HepG2 (cell line): ENCODE data around the gene MYL12B. TPM values are rescaled to one million over a fixed set of nuclear protein-coding genes. Genes with fewer than 3 reads are reported as not detected.
A peak's percentile ranks its signal among the peaks of the same experiment; 100 is the strongest.

ENCODE experiments used
- ARNTL ChIP-seq: sonication (generic); formaldehyde crosslinking; IDR thresholded peaks from 2 replicates; pipeline ENCODE4 v1.4.0; 2020; ENCODE audit warnings: mild to moderate bottlenecking, missing genetic modification reagents
- BORCS8-MEF2B ChIP-seq: sonication (generic); formaldehyde crosslinking; IDR thresholded peaks from 2 replicates; pipeline ENCODE4 v1.8.0; 2022; ENCODE audit warnings: mild to moderate bottlenecking, missing genetic modification reagents
- CENPX ChIP-seq: sonication (generic); formaldehyde crosslinking; IDR thresholded peaks from 2 replicates; pipeline ENCODE4 v1.9.0; 2021; ENCODE audit warnings: mild to moderate bottlenecking, missing genetic modification reagents, moderate library complexity
- GATA4 ChIP-seq: sonication (generic); IDR thresholded peaks from 2 replicates; pipeline ENCODE4 v1.6.1; 2016; ENCODE audit warnings: antibody characterized with exemption, low read depth, borderline replicate concordance
- ISX ChIP-seq: sonication (generic); formaldehyde crosslinking; conservative IDR thresholded peaks from 2 replicates; pipeline ENCODE4 v1.5.0; 2020; ENCODE audit warnings: missing genetic modification reagents
- JUN ChIP-seq: sonication (generic); formaldehyde crosslinking; IDR thresholded peaks from 2 replicates; pipeline ENCODE4 v1.4.0; 2020; ENCODE audit warnings: mild to moderate bottlenecking, missing genetic modification reagents
- MEIS1 ChIP-seq: sonication (generic); formaldehyde crosslinking; IDR thresholded peaks from 2 replicates; pipeline ENCODE4 v1.9.0; 2021; ENCODE audit warnings: mild to moderate bottlenecking, missing genetic modification reagents, moderate library complexity, borderline replicate concordance
- NFE2L1 ChIP-seq: sonication (generic); formaldehyde crosslinking; IDR thresholded peaks from 2 replicates; pipeline ENCODE4 v1.4.0; 2020; ENCODE audit warnings: missing genetic modification reagents, mild to moderate bottlenecking, borderline replicate concordance
- NFIB ChIP-seq: sonication (generic); formaldehyde crosslinking; IDR thresholded peaks from 2 replicates; pipeline ENCODE4 v1.9.0; 2021; ENCODE audit warnings: missing genetic modification reagents, mild to moderate bottlenecking, borderline replicate concordance
- ZFP62 ChIP-seq: sonication (generic); formaldehyde crosslinking; IDR thresholded peaks from 2 replicates; pipeline ENCODE4 v1.4.0; 2020; ENCODE audit warnings: missing genetic modification reagents
- ZNF431 ChIP-seq: sonication (generic); formaldehyde crosslinking; IDR thresholded peaks from 2 replicates; pipeline ENCODE4 v1.9.0; 2022; ENCODE audit warnings: missing genetic modification reagents, low read depth, mild to moderate bottlenecking, borderline replicate concordance
- ZNF468 ChIP-seq: sonication (generic); formaldehyde crosslinking; IDR thresholded peaks from 2 replicates; pipeline ENCODE4 v1.8.0; 2022; ENCODE audit warnings: mild to moderate bottlenecking, moderate library complexity, missing genetic modification reagents
- ZNF615 ChIP-seq: sonication (generic); formaldehyde crosslinking; IDR thresholded peaks from 2 replicates; pipeline ENCODE4 v1.5.0; 2020; ENCODE audit warnings: mild to moderate bottlenecking, missing genetic modification reagents, borderline replicate concordance
- ZNF775 ChIP-seq: sonication (generic); formaldehyde crosslinking; IDR thresholded peaks from 2 replicates; pipeline ENCODE4 v1.4.0; 2020; ENCODE audit warnings: missing genetic modification reagents, mild to moderate bottlenecking, moderate library complexity, borderline replicate concordance
- polyA plus RNA-seq, 8 experiments: library from polyadenylated mRNA; depleted of rRNA in 3 of 8; stranded (reverse) in 7 of 8; unstranded in 1 of 8; fragments of >200 nt; fragmentation: Illumina TruSeq in 4 of 8; extraction: Trizol in 4 of 8; gene quantifications; 2 replicates each; pipeline versions ENCODE4 v1.2.1 to v1.2.3, GENCODE V29; 2011 to 2016; ENCODE audit warnings: low read depth in 4 of 8, missing spikeins in 1 of 8, mixed read lengths in 1 of 8; ENCODE audit not compliant: insufficient read depth in 1 of 8
- total RNA-seq, 5 experiments: library from RNA; depleted of rRNA; stranded (reverse); fragments of >200 nt; fragmentation: Illumina TruSeq; extraction: Trizol; gene quantifications; 2 replicates each; pipeline ENCODE4 v1.2.3, GENCODE V29; 2016; ENCODE audit warnings: low read depth in 1 of 5
- TF ChIP-seq, protein P1 (sequence below): sonication (generic); formaldehyde crosslinking; conservative IDR thresholded peaks from 2 replicates; pipeline ENCODE4 v1.4.0; 2020; ENCODE audit warnings: mild to moderate bottlenecking, missing genetic modification reagents, moderate library complexity
- TF ChIP-seq, protein P2 (sequence below), 2 experiments: sonication (generic) in 1 of 2; formaldehyde crosslinking in 1 of 2; IDR thresholded peaks; 2 replicates each; pipeline versions ENCODE4 v1.4.0 to v1.6.1; 2016 to 2020; ENCODE audit warnings: borderline replicate concordance in 1 of 2, low read depth in 1 of 2, mild to moderate bottlenecking in 1 of 2, missing genetic modification reagents in 1 of 2
- TF ChIP-seq, protein P3 (sequence below): IDR thresholded peaks from 2 replicates; pipeline ENCODE4 v1.6.1; 2016; ENCODE audit warnings: low read depth, borderline replicate concordance
- TF ChIP-seq, protein P4 (sequence below): IDR thresholded peaks from 2 replicates; pipeline ENCODE4 v1.6.1; 2016

The MYL12B gene
- total and polyA plus RNA-seq, 2 of the 13 experiments (the other 11 are each of a cell fraction or from before 2014, with no cell fraction given), result 265 to 340 TPM

GRCh38 chr18:3297025-3297984 is 35.4 kb downstream of the MYL12B start (continued):
- TF ChIP-seq, protein P1, sequence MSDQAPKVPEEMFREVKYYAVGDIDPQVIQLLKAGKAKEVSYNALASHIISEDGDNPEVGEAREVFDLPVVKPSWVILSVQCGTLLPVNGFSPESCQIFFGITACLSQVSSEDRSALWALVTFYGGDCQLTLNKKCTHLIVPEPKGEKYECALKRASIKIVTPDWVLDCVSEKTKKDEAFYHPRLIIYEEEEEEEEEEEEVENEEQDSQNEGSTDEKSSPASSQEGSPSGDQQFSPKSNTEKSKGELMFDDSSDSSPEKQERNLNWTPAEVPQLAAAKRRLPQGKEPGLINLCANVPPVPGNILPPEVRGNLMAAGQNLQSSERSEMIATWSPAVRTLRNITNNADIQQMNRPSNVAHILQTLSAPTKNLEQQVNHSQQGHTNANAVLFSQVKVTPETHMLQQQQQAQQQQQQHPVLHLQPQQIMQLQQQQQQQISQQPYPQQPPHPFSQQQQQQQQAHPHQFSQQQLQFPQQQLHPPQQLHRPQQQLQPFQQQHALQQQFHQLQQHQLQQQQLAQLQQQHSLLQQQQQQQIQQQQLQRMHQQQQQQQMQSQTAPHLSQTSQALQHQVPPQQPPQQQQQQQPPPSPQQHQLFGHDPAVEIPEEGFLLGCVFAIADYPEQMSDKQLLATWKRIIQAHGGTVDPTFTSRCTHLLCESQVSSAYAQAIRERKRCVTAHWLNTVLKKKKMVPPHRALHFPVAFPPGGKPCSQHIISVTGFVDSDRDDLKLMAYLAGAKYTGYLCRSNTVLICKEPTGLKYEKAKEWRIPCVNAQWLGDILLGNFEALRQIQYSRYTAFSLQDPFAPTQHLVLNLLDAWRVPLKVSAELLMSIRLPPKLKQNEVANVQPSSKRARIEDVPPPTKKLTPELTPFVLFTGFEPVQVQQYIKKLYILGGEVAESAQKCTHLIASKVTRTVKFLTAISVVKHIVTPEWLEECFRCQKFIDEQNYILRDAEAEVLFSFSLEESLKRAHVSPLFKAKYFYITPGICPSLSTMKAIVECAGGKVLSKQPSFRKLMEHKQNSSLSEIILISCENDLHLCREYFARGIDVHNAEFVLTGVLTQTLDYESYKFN (CRISPR knock-in tag), result peak; percentile 42
- no peak for TF ChIP-seq CENPX (CRISPR knock-in tag)
- no peak for TF ChIP-seq ZNF468 (CRISPR knock-in tag)
- TF ChIP-seq MEIS1 (CRISPR knock-in tag), result no peak
- TF ChIP-seq, protein P2, sequence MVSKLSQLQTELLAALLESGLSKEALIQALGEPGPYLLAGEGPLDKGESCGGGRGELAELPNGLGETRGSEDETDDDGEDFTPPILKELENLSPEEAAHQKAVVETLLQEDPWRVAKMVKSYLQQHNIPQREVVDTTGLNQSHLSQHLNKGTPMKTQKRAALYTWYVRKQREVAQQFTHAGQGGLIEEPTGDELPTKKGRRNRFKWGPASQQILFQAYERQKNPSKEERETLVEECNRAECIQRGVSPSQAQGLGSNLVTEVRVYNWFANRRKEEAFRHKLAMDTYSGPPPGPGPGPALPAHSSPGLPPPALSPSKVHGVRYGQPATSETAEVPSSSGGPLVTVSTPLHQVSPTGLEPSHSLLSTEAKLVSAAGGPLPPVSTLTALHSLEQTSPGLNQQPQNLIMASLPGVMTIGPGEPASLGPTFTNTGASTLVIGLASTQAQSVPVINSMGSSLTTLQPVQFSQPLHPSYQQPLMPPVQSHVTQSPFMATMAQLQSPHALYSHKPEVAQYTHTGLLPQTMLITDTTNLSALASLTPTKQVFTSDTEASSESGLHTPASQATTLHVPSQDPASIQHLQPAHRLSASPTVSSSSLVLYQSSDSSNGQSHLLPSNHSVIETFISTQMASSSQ (IDR thresholded peaks at IDR 0.05; ENCODE audit: low read depth), result no peak
- TF ChIP-seq, protein P2 (CRISPR knock-in tag; IDR thresholded peaks at IDR 0.05; ENCODE audit: borderline replicate concordance), result no peak; the same call in 1 of the 2 replicates
- no peak for TF ChIP-seq NFE2L1 (CRISPR knock-in tag)
- TF ChIP-seq GATA4, result peak; percentile 27; the same call in 1 of the 2 replicates
- TF ChIP-seq ISX, result no peak
- TF ChIP-seq ARNTL (CRISPR knock-in tag), result peak; percentile 60; the same call in 1 of the 2 replicates
- TF ChIP-seq BORCS8-MEF2B (CRISPR knock-in tag), result peak; percentile 80
- TF ChIP-seq, protein P3, sequence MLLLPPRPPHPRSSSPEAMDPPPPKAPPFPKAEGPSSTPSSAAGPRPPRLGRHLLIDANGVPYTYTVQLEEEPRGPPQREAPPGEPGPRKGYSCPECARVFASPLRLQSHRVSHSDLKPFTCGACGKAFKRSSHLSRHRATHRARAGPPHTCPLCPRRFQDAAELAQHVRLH, result peak; percentile 81; the same call in 1 of the 2 replicates
- peak; percentile 62; the same call in 1 of the 2 replicates for TF ChIP-seq ZNF431 (CRISPR knock-in tag)
- no peak for TF ChIP-seq NFIB (CRISPR knock-in tag)
- no peak for TF ChIP-seq ZNF615 (CRISPR knock-in tag)
- TF ChIP-seq ZFP62, result no peak
- TF ChIP-seq JUN (CRISPR knock-in tag), result peak; percentile 74
- TF ChIP-seq, protein P4, sequence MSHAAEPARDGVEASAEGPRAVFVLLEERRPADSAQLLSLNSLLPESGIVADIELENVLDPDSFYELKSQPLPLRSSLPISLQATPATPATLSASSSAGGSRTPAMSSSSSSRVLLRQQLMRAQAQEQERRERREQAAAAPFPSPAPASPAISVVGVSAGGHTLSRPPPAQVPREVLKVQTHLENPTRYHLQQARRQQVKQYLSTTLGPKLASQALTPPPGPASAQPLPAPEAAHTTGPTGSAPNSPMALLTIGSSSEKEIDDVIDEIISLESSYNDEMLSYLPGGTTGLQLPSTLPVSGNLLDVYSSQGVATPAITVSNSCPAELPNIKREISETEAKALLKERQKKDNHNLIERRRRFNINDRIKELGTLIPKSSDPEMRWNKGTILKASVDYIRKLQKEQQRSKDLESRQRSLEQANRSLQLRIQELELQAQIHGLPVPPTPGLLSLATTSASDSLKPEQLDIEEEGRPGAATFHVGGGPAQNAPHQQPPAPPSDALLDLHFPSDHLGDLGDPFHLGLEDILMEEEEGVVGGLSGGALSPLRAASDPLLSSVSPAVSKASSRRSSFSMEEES, result 0 out of 2 replicates have a peak, but pooled peaks have one; percentile 40
- no peak for TF ChIP-seq ZNF775
